Gastrocnemius medialis (tissue), 4 donors: ENCODE measurements around the gene GSTM1. TPM values are rescaled to one million over a fixed set of nuclear protein-coding genes. Genes with fewer than 3 reads are reported as not detected.
A peak's percentile ranks its signal among the peaks of the same experiment; 100 is the strongest.

Experiments used
- ATAC-seq, 2 donors: fragments of 150-250 bp; one replicate each; pipeline ENCODE4 v1.9.1; 2016
- DNase-seq, 2 donors: peaks; one replicate each; pipeline ENCODE4 v3.0.0-alpha.2; 2019
- H3K27ac ChIP-seq, 4 donors: fragments of 200-600 bp; sonication (generic); 1 replicate in 1 of 4; 2 replicates in 3 of 4; pipeline ENCODE4 v1.5.1; 2016 to 2018; ENCODE audit warnings: mild to moderate bottlenecking in 2 of 4, moderate library complexity in 1 of 4
- H3K27me3 ChIP-seq, 3 donors: fragments of 200-600 bp; sonication (generic) in 2 of 3; 1 replicate in 1 of 3; 2 replicates in 2 of 3; pipeline versions ENCODE4 v1.5.1 to v1.6.0; 2016 to 2019; ENCODE audit warnings: mild to moderate bottlenecking in 1 of 3, moderate library complexity in 1 of 3
- H3K36me3 ChIP-seq, 2 donors: fragments of 200-600 bp; sonication (generic) in 1 of 2; one replicate each; pipeline ENCODE4 v1.5.1; 2017 to 2018
- H3K4me1 ChIP-seq, 2 donors: fragments of 200-600 bp; sonication (generic) in 1 of 2; one replicate each; pipeline ENCODE4 v1.5.1; 2016 to 2017; ENCODE audit warnings: mild to moderate bottlenecking in 2 of 2
- H3K4me3 ChIP-seq, 4 donors: fragments of 200-600 bp; sonication (generic) in 3 of 4; 1 replicate in 1 of 4; 2 replicates in 3 of 4; pipeline ENCODE4 v1.5.1; 2016 to 2019; ENCODE audit warnings: mild to moderate bottlenecking in 2 of 4
- H3K9me3 ChIP-seq, 3 donors: fragments of 200-600 bp; sonication (generic) in 2 of 3; 1 replicate in 1 of 3; 2 replicates in 2 of 3; pipeline ENCODE4 v1.5.1; 2016 to 2019
- CTCF ChIP-seq, 5 experiments: fragments of 450-650 bp in 3 of 5; fragments of 200-600 bp in 2 of 5; sonication (generic) in 2 of 5; IDR thresholded peaks in 4 of 5; conservative IDR thresholded peaks in 1 of 5; 1 replicate in 4 of 5; 2 replicates in 1 of 5; pipeline ENCODE4 v1.5.1; 2016 to 2019; ENCODE audit warnings: antibody characterized with exemption in 5 of 5, mild to moderate bottlenecking in 3 of 5, moderate library complexity in 3 of 5
- POLR2A ChIP-seq, 2 donors: fragments of 450-650 bp; IDR thresholded peaks; one replicate each; pipeline ENCODE4 v1.6.1; 2017; ENCODE audit warnings: antibody characterized with exemption in 2 of 2, mild to moderate bottlenecking in 2 of 2, moderate library complexity in 2 of 2
- in situ Hi-C, 4 donors: fragments of 200-750 bp; cut with MboI; loops; one replicate each; pipeline versions ENCODE4 v1.15.0 to v1.8.0; 2017; ENCODE audit warnings: low sequenced_read_pairs in 4 of 4
- intact Hi-C: fragments of 100-400 bp; cut with DNase I; formaldehyde crosslinking; loops from one replicate; pipeline ENCODE4 v1.15.1; 2023; ENCODE audit warnings: low total_unique reads
- total RNA-seq, 4 donors: library from RNA; depleted of rRNA; stranded (reverse); fragments of >200 nt; gene quantifications; one replicate each; pipeline versions ENCODE4 v1.1.0 to v1.2.3, GENCODE V29; 2016

Gene GSTM1
- total RNA-seq, 4 donors from 2014 or later: 30.3 TPM; not detected in 3

- H3K27me3 ChIP-seq: no peaks in the 10 kb centered on the region
- H3K9me3 ChIP-seq: no peaks in the 10 kb centered on the region
- no peak for ATAC-seq
- H3K4me1 ChIP-seq: peaks cover 14% of the 10 kb centered on the region in 2 donors
- no peaks in the 10 kb centered on the region for H3K36me3 ChIP-seq
- H3K27ac ChIP-seq: no peak overlapping the region
- in situ Hi-C loops (loop anchor here in 3 of 4 donors (10.0 kb wide), 1 partner anchor 109 kb away; the partner anchor contains the start of gene GNAI3 (in 3 of the 3)), intact Hi-C loops (no loop called here)
- DNase-seq: no peak
- TF ChIP-seq POLR2A (IDR thresholded peaks at IDR 0.05) (no peak), CTCF (IDR thresholded peaks at IDR 0.05 in 4 of 5, conservative IDR thresholded peaks at IDR 0.05 in 1 of 5) (no peak)
- H3K4me3 ChIP-seq: no peak overlapping the region
Observed at GRCh38 chr1:109653306-109653705, 34.3 kb upstream of the GSTM1 start.

- peak overlapping the region in 3 of 4 donors; percentile 87 to 95 (median 90) for H3K27ac ChIP-seq
- no peak for DNase-seq
- no peak for TF ChIP-seq POLR2A (IDR thresholded peaks at IDR 0.05)
- no peak for TF ChIP-seq CTCF (IDR thresholded peaks at IDR 0.05 in 4 of 5, conservative IDR thresholded peaks at IDR 0.05 in 1 of 5)
- in situ Hi-C loops (loop anchor here in 3 of 4 donors (10.0 kb wide), 1 partner anchor 110 kb away; the partner anchor contains the start of gene GNAI3 (in 3 of the 3)), intact Hi-C loops (no loop called here)
- H3K9me3 ChIP-seq: no peaks in the 10 kb centered on the region
- no peaks in the 10 kb centered on the region for H3K27me3 ChIP-seq
- peaks cover 14% of the 10 kb centered on the region in 2 donors for H3K4me1 ChIP-seq
- H3K36me3 ChIP-seq: no peaks in the 10 kb centered on the region
- no peak for ATAC-seq
- no peak overlapping the region for H3K4me3 ChIP-seq
Observed at GRCh38 chr1:109654519-109654918, 33.1 kb upstream of the GSTM1 start.

- Histone ChIP-seq H3K27me3 (no peaks in the 10 kb centered on the region), H3K4me1 (peaks cover 14% of the 10 kb centered on the region in 2 donors), H3K27ac (peak within 1 kb of the TSS; percentile 86 to 95 (median 88)), H3K36me3 (peaks cover 0 to 2% of the 10 kb centered on the region in 2 donors), H3K9me3 (no peaks in the 10 kb centered on the region), H3K4me3 (peak within 1 kb of the TSS; percentile 54 to 93 (median 84))
- DNase-seq: peak; percentile 68 to 83
- intact Hi-C loops: no loop called here
- peak; percentile 28 to 47 for TF ChIP-seq POLR2A (IDR thresholded peaks at IDR 0.05)
- TF ChIP-seq CTCF (IDR thresholded peaks at IDR 0.05 in 4 of 5, conservative IDR thresholded peaks at IDR 0.05 in 1 of 5): peak in 2 of 5 experiments; percentile 9 to 30
- in situ Hi-C loops: loop anchor here in 3 of 4 donors (10.0 kb wide), 1 partner anchor 111 kb away; the partner anchor contains the start of gene GNAI3 (in 3 of the 3)
- peak; percentile 91 to 94 for ATAC-seq
Observed at GRCh38 chr1:109655615-109656519, 31.8 kb upstream of the GSTM1 start, which contains the start of gene GSTM4. TSS of gene GSTM4 (plus strand) at chr1:109656099. CDS start at chr1:109656390, 291 bp downstream.

- intact Hi-C loops (no loop called here), in situ Hi-C loops (loop anchor here in 3 of 4 donors (10.0 kb wide), 1 partner anchor 113 kb away; the partner anchor contains the start of gene GNAI3 (in 3 of the 3))
- TF ChIP-seq CTCF (IDR thresholded peaks at IDR 0.05 in 4 of 5, conservative IDR thresholded peaks at IDR 0.05 in 1 of 5) (no peak), POLR2A (IDR thresholded peaks at IDR 0.05) (no peak)
Observed at GRCh38 chr1:109657395-109657794, 30.2 kb upstream of the GSTM1 start.

More at GRCh38 chr1:109657395-109657794, 30.2 kb upstream of the GSTM1 start:
- Histone ChIP-seq H3K27ac (peak overlapping the region in 1 of 4 donors; percentile 90), H3K9me3 (no peaks in the 10 kb centered on the region), H3K4me3 (no peak overlapping the region), H3K36me3 (peaks cover 0 to 2% of the 10 kb centered on the region in 2 donors), H3K4me1 (peaks cover 14% of the 10 kb centered on the region in 2 donors), H3K27me3 (no peaks in the 10 kb centered on the region)
- no peak for DNase-seq
- ATAC-seq: no peak
